Neural cell (in vitro differentiated cells): Measurements from ENCODE around the gene ITGA11. TPM values are rescaled to one million over a fixed set of nuclear protein-coding genes. Genes with fewer than 3 reads are reported as not detected.

ENCODE experiments used
- H2AFZ ChIP-seq: fragments of 200-600, 300-800 bp; sonication (generic), shearing (Covaris generic); 2 replicates; pipeline ENCODE4 v1.6.0; 2014; ENCODE audit warnings: low read depth, mild to moderate bottlenecking, antibody characterized with exemption, low read length, moderate library complexity
- H3F3A ChIP-seq: fragments of 200-600 bp; shearing (Covaris generic); 2 replicates; pipeline ENCODE4 v1.6.1; 2016; ENCODE audit warnings: mild to moderate bottlenecking, moderate library complexity, mixed read lengths, antibody characterized with exemption, low read length; ENCODE audit not compliant: insufficient read depth, poor library complexity, severe bottlenecking
- H3K27ac ChIP-seq: fragments of 200-600, 300-800 bp; sonication (generic), shearing (Covaris generic); 2 replicates; pipeline ENCODE4 v1.5.1; 2014; ENCODE audit warnings: mild to moderate bottlenecking, low read length, moderate library complexity
- H3K27me3 ChIP-seq: fragments of 300-800, 200-600 bp; sonication (generic), shearing (Covaris generic); 2 replicates; pipeline ENCODE4 v1.6.0; 2014; ENCODE audit warnings: mild to moderate bottlenecking, low read depth, low read length, moderate library complexity; ENCODE audit not compliant: insufficient read depth
- H3K36me3 ChIP-seq: fragments of 300-800, 200-600 bp; sonication (generic), shearing (Covaris generic); 2 replicates; pipeline ENCODE4 v1.5.1; 2014; ENCODE audit warnings: mild to moderate bottlenecking, antibody characterized with exemption, low read length, moderate library complexity; ENCODE audit not compliant: insufficient read depth
- H3K4me2 ChIP-seq: fragments of 300-800, 200-600 bp; sonication (generic), shearing (Covaris generic); 2 replicates; pipeline ENCODE4 v1.6.0; 2014; ENCODE audit warnings: mild to moderate bottlenecking, low read length
- H3K4me3 ChIP-seq: fragments of 300-800, 200-600 bp; sonication (generic), shearing (Covaris generic); 2 replicates; pipeline ENCODE4 v1.5.1; 2014; ENCODE audit warnings: mild to moderate bottlenecking, low read length, moderate library complexity
- H3K79me2 ChIP-seq: fragments of 200-600 bp; shearing (Covaris generic); replicated peaks from 2 replicates; pipeline ENCODE4 v1.6.0; 2014; ENCODE audit warnings: mild to moderate bottlenecking, low read length, moderate library complexity; ENCODE audit not compliant: insufficient read depth
- H3K9ac ChIP-seq: fragments of 300-800, 200-600 bp; sonication (generic), shearing (Covaris generic); 2 replicates; pipeline ENCODE4 v1.6.1; 2016; ENCODE audit warnings: mild to moderate bottlenecking, low read length, mixed read lengths
- H3K9me2 ChIP-seq: fragments of 200-600 bp; shearing (Covaris generic); 2 replicates; pipeline ENCODE4 v1.6.1; 2016; ENCODE audit warnings: mild to moderate bottlenecking, low read length, mixed read lengths; ENCODE audit not compliant: insufficient read depth
- H3K9me3 ChIP-seq: fragments of 200-600, 300-800 bp; sonication (generic), shearing (Covaris generic); 2 replicates; pipeline ENCODE4 v1.6.1; 2016; ENCODE audit warnings: mild to moderate bottlenecking, mixed run types, low read length, moderate library complexity, mixed read lengths
- H4K20me1 ChIP-seq: fragments of 200-600 bp; shearing (Covaris generic); 2 replicates; pipeline ENCODE4 v1.6.1; 2016; ENCODE audit warnings: mild to moderate bottlenecking, mixed run types; ENCODE audit not compliant: insufficient read depth
- CTCF ChIP-seq: fragments of 450-650 bp; IDR thresholded peaks from 2 replicates; pipeline ENCODE4 v1.5.1; 2014; ENCODE audit warnings: antibody characterized with exemption, mild to moderate bottlenecking, moderate library complexity; ENCODE audit not compliant: poor library complexity, severe bottlenecking
- EP300 ChIP-seq: fragments of 450-650 bp; conservative IDR thresholded peaks from 2 replicates; pipeline ENCODE4 v1.6.1; 2014; ENCODE audit warnings: antibody characterized with exemption, mild to moderate bottlenecking, moderate library complexity; ENCODE audit not compliant: poor library complexity, severe bottlenecking
- EZH2 ChIP-seq: fragments of 200-600, 300-800 bp; shearing (Covaris generic), sonication (generic); IDR thresholded peaks from 2 replicates; pipeline ENCODE4 v1.6.1; 2014; ENCODE audit warnings: antibody characterized with exemption, low read length, borderline replicate concordance, mild to moderate bottlenecking; ENCODE audit not compliant: insufficient read depth, poor library complexity, severe bottlenecking
- MXI1 ChIP-seq: fragments of 450-650 bp; conservative IDR thresholded peaks from 2 replicates; pipeline ENCODE4 v1.6.1; 2014; ENCODE audit warnings: antibody characterized with exemption, mild to moderate bottlenecking; ENCODE audit not compliant: poor library complexity, severe bottlenecking
- POLR2AphosphoS5 ChIP-seq: IDR thresholded peaks from 2 replicates; pipeline ENCODE4 v1.6.1; 2012
- RAD21 ChIP-seq: fragments of 450-650 bp; conservative IDR thresholded peaks from 2 replicates; pipeline ENCODE4 v1.6.1; 2014; ENCODE audit warnings: antibody characterized with exemption, mild to moderate bottlenecking, moderate library complexity
- REST ChIP-seq: IDR thresholded peaks from 2 replicates; pipeline ENCODE4 v1.6.1; 2012; ENCODE audit warnings: borderline replicate concordance
- SMC3 ChIP-seq: fragments of 450-650 bp; conservative IDR thresholded peaks from 2 replicates; pipeline ENCODE4 v1.6.1; 2014; ENCODE audit warnings: antibody characterized with exemption, mild to moderate bottlenecking, moderate library complexity; ENCODE audit not compliant: poor library complexity
- TAF1 ChIP-seq: IDR thresholded peaks from 2 replicates; pipeline ENCODE4 v1.6.1; 2012; ENCODE audit warnings: low read depth
- polyA plus RNA-seq: library from polyadenylated mRNA; depleted of rRNA; stranded (reverse); fragments of >200 nt; gene quantifications from 2 replicates; pipeline ENCODE4 v1.2.3, GENCODE V29; 2014

ITGA11 gene
- polyA plus RNA-seq, 1 donor from 2014 or later = not detected

GRCh38 chr15:68348606-68349005, 83.4 kb downstream of the ITGA11 start:
- no peaks in the 10 kb centered on the region for H3F3A ChIP-seq
- H3K36me3 ChIP-seq = no peaks in the 10 kb centered on the region
- H3K27me3 ChIP-seq = no peaks in the 10 kb centered on the region
- H3K4me2 ChIP-seq = no peak overlapping the region
- TF ChIP-seq REST (no peak), CTCF (no peak), TAF1 (no peak), SMC3 (no peak), EZH2 (no peak), RAD21 (no peak), POLR2AphosphoS5 (no peak), MXI1 (no peak), EP300 (no peak)
- no peaks in the 10 kb centered on the region for H4K20me1 ChIP-seq
- no peaks in the 10 kb centered on the region for H3K79me2 ChIP-seq
- no peak overlapping the region for H2AFZ ChIP-seq
- H3K4me3 ChIP-seq = no peak overlapping the region
- no peak overlapping the region for H3K27ac ChIP-seq
- H3K9ac ChIP-seq = no peak overlapping the region
- H3K9me2 ChIP-seq = no peaks in the 10 kb centered on the region
- H3K9me3 ChIP-seq = no peaks in the 10 kb centered on the region

GRCh38 chr15:68348081-68348480, 83.9 kb downstream of the ITGA11 start:
- Histone ChIP-seq H3K36me3 (no peaks in the 10 kb centered on the region), H3K4me2 (no peak overlapping the region), H3K27ac (no peak overlapping the region), H3K4me3 (no peak overlapping the region), H2AFZ (no peak overlapping the region), H3K9me3 (no peaks in the 10 kb centered on the region), H4K20me1 (no peaks in the 10 kb centered on the region), H3K9ac (no peak overlapping the region), H3K79me2 (no peaks in the 10 kb centered on the region), H3K9me2 (no peaks in the 10 kb centered on the region), H3K27me3 (no peaks in the 10 kb centered on the region), H3F3A (no peaks in the 10 kb centered on the region)
- TF ChIP-seq SMC3 (no peak), REST (no peak), EZH2 (no peak), RAD21 (no peak), MXI1 (no peak), POLR2AphosphoS5 (no peak), CTCF (no peak)
